Measurements from ENCODE around the gene TRMT10B. TPM values are rescaled to one million over a fixed set of nuclear protein-coding genes. Genes with fewer than 3 reads are reported as not detected.

The TRMT10B gene
- total RNA-seq, 1 experiment from 2014 or later = 5.7 TPM

DNA sequence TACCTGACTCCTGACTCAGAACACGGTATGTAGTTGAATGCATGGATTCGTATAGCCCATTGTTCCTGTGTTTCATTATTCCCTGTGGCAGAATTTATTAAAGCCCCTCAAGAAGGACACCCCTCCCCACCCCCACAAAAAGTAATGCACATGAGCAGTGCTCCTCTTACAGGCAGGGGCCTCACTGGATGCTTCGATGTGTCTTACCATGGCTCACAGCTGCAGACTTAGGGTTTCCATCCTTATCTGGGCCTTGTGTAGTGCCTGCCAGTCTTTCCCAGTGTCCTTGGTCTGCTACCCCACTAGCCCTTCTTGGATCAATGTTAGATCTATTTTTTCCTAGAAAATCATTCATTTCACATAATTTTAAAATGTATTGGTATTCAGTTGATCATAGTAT is 16.4 kb downstream of the TRMT10B start:
- H3K18ac ChIP-seq (ENCODE audit: insufficient read length, low read depth, low read length) = no peak overlapping the region
- no peak overlapping the region for H2BK12ac ChIP-seq (ENCODE audit: insufficient read length, low read depth, low read length)
- H3K4ac ChIP-seq (ENCODE audit: low read depth, low read length) = no peak overlapping the region
- no peak overlapping the region for H2BK120ac ChIP-seq (ENCODE audit: low read depth, low read length, poor library complexity, severe bottlenecking)
- no peak overlapping the region for H3K9ac ChIP-seq (ENCODE audit: extremely low read depth, insufficient read length, low read length)
- no peak overlapping the region for H2BK5ac ChIP-seq (ENCODE audit: insufficient read length, low read length)
- no peak overlapping the region for H3K4me2 ChIP-seq (ENCODE audit: insufficient read depth, insufficient read length, low read length)
- no peak overlapping the region for H3K14ac ChIP-seq (ENCODE audit: insufficient read depth, low read length)
- H3T11ph ChIP-seq (ENCODE audit: low read length) = no peak overlapping the region
- no peak for DNase-seq
- no peak overlapping the region for H2BK15ac ChIP-seq (ENCODE audit: low read depth, low read length)
- no peaks in the 10 kb centered on the region for H3K4me1 ChIP-seq (ENCODE audit: insufficient read depth, low read length)
- no peak overlapping the region for H4K5ac ChIP-seq (ENCODE audit: insufficient read length, low read depth, low read length)
- no peak overlapping the region for H3K27ac ChIP-seq (ENCODE audit: insufficient read length, low read depth, low read length)
- no peaks in the 10 kb centered on the region for H3K27me3 ChIP-seq (ENCODE audit: insufficient read depth, low read length)
- no peak overlapping the region for H2AK5ac ChIP-seq (ENCODE audit: insufficient read length, low read length)
- no peak overlapping the region for H4K8ac ChIP-seq (replicated peaks; ENCODE audit: insufficient read length, low read depth, low read length)
- no peak overlapping the region for H2AFZ ChIP-seq (ENCODE audit: low read length)
- TF ChIP-seq, protein P1, sequence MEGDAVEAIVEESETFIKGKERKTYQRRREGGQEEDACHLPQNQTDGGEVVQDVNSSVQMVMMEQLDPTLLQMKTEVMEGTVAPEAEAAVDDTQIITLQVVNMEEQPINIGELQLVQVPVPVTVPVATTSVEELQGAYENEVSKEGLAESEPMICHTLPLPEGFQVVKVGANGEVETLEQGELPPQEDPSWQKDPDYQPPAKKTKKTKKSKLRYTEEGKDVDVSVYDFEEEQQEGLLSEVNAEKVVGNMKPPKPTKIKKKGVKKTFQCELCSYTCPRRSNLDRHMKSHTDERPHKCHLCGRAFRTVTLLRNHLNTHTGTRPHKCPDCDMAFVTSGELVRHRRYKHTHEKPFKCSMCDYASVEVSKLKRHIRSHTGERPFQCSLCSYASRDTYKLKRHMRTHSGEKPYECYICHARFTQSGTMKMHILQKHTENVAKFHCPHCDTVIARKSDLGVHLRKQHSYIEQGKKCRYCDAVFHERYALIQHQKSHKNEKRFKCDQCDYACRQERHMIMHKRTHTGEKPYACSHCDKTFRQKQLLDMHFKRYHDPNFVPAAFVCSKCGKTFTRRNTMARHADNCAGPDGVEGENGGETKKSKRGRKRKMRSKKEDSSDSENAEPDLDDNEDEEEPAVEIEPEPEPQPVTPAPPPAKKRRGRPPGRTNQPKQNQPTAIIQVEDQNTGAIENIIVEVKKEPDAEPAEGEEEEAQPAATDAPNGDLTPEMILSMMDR (conservative IDR thresholded peaks at IDR 0.05) = no peak
- no CpG with 5 or more reads among the region's 3 CpGs for WGBS (ENCODE audit: extremely low coverage, insufficient read length, low lambda C conversion rate)
- H3K27ac Mint-ChIP-seq = no peak overlapping the region
- H3K23ac ChIP-seq (ENCODE audit: insufficient read length, low read depth, low read length) = no peak overlapping the region
- H3K79me1 ChIP-seq (ENCODE audit: insufficient read depth, low read depth, low read length, poor library complexity, severe bottlenecking) = no peaks in the 10 kb centered on the region
- no peaks in the 10 kb centered on the region for H3K23me2 ChIP-seq (ENCODE audit: insufficient read length, low read depth, low read length, poor library complexity, severe bottlenecking)
- no peak overlapping the region for H2BK20ac ChIP-seq (ENCODE audit: low read depth, low read length, poor library complexity, severe bottlenecking)
- no peak overlapping the region for H3K4me3 Mint-ChIP-seq
- no peaks in the 10 kb centered on the region for H3K27me3 Mint-ChIP-seq (ENCODE audit: low read depth)
- H4K20me1 ChIP-seq (ENCODE audit: control insufficient read depth, insufficient read depth, insufficient read length) = no peaks in the 10 kb centered on the region
- H3K36me3 Mint-ChIP-seq (ENCODE audit: insufficient read depth in 1 of 3, low read depth in 3 of 3) = peaks cover 3 to 16% (median 13%) of the 10 kb centered on the region in 3 experiments
- H3K56ac ChIP-seq (ENCODE audit: insufficient read length, low read depth, low read length) = no peak overlapping the region
- no peak overlapping the region for H4K91ac ChIP-seq (ENCODE audit: insufficient read length, low read depth, low read length)
- no peaks in the 10 kb centered on the region for H3K79me2 ChIP-seq (ENCODE audit: insufficient read depth, low read length)
- no peaks in the 10 kb centered on the region for H3K9me3 ChIP-seq (ENCODE audit: control insufficient read depth, low read depth, low read length)
- no peaks in the 10 kb centered on the region for H3K4me1 Mint-ChIP-seq
- peaks cover 3 to 4% of the 10 kb centered on the region in 2 experiments; a peak in 2 of 5 replicates for H3K9me3 Mint-ChIP-seq
